Daoy (cell line): ENCODE measurements around the gene PNPLA6. TPM values are rescaled to one million over a fixed set of nuclear protein-coding genes. Genes with fewer than 3 reads are reported as not detected.
"Not testable (repeated sequence)": the region's sequence is repeated elsewhere in the genome, so short reads cannot be mapped to it uniquely, and the experiment has no call there.

Experiments
- DNase-seq: peaks from one replicate; pipeline ENCODE4 v3.0.0-alpha.2; 2015; ENCODE audit warnings: low read depth
- total RNA-seq: library from RNA; depleted of rRNA; stranded (reverse); fragments of >200 nt; shearing (Covaris generic); gene quantifications from 2 replicates; pipeline ENCODE4 v1.2.3, GENCODE V29; 2014

Gene PNPLA6
- total RNA-seq, 1 experiment from 2014 or later = 40.5 TPM

DNA sequence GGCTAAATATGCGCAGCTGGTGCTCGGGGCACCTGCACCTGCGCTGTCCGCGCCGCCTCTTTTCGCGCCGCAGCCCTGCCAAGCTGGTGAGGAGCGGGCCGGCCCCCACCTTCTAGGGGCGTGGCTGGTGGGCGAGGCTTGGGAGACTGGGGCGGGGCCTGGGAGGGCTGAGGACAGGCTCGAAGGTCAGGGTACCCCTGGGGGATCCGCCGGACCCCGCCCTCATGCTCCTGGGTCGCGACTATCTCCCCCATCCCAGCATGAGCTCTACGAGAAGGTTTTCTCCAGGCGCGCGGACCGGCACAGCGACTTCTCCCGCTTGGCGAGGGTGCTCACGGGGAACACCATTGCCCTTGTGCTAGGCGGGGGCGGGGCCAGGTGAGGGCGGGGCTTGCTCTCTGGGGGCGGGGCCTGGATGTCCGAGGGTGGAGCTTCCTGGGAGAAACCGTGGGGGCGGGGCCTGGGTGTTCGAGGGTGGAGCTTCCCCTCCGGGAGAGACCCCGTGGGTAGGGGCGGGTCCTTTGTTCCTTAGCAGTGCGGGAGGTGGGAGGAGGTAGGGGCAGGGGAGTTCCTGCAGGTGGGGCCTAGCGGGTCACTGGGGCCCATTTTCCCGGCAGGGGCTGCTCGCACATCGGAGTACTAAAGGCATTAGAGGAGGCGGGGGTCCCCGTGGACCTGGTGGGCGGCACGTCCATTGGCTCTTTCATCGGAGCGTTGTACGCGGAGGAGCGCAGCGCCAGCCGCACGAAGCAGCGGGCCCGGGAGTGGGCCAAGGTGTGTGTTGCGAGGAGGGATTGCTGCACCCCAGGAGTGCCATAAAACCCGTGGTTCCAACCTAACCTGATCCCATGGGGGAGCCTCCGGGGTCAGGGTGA, 19.7 kb downstream of the PNPLA6 start:
- no peak for DNase-seq

DNA sequence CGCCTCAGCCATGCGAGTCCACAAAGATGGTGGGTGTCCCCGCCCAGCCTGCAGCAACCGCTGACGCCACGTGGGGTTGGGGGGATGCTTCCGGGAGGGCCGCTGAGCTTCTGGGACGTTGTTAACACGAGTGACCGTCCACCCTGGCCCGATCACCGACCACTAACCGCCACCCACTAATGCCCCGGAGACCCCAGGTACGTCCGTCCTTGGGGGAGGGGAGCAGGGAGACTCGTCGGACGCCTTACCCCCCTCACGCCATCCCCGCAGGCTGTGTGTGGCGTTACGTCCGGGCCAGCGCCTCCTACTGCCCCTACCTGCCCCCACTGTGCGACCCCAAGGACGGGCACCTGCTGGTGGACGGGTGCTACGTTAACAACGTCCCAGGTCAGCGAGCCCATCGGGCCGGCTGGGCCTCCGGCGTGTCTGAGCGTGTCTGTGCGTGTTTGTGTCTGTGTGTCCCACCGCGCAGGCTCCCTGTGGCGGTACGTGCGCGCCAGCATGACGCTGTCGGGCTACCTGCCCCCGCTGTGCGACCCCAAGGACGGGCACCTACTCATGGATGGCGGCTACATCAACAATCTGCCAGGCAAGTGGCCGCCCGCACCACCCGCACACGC, 21.3 kb downstream of the PNPLA6 start:
- DNase-seq = no peak

DNA sequence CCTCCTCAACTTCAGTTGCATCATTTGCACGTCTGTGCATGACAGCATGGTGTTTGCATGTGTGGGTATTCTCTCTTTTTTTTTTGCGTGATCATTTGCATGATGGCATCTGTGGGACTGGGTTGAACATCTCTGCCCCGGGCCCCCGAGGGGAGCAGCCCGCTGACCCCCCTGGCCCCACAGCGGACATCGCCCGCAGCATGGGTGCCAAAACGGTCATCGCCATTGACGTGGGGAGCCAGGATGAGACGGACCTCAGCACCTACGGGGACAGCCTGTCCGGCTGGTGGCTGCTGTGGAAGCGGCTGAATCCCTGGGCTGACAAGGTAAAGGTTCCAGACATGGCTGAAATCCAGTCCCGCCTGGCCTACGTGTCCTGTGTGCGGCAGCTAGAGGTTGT, 23.1 kb downstream of the PNPLA6 start:
- DNase-seq = no peak

DNA sequence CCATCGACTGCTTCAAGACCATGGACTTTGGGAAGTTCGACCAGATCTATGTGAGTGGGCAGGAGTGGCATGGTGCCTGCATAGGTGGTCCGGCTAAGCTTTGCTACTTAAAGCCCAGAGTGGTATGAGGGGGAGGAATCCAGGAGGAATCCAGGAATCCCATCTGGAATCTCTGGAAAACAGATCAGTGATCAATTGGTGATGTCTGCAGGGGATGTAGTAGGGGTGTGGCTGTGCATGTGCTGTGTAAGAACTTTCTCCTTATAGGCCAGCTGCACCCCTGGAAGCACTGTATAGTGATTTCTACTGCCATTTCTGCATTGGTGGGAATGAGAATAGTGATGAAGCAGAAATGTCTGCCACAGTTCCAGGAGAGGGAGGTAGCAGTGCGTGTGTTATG, 23.6 kb downstream of the PNPLA6 start:
- DNase-seq = no peak

DNA sequence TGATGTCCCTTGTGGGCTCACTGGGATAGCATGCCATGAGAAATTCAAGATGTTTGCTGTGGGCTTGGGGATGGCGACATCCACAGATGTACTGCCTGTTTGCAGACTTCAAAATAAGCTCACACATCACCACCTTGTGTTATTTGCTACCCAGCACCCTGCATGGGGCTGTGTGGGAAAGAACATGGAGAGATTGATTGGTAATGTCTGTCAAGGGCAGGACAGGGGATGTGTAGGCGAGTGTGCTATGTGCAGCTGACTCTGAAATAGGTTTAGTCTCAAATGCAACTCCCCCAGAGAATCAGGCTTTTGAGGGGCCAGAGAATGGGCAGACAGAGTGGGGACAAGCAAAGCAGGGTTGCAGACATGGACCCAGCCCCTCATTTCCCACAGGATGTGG, 24.7 kb downstream of the PNPLA6 start:
- DNase-seq = no peak

DNA sequence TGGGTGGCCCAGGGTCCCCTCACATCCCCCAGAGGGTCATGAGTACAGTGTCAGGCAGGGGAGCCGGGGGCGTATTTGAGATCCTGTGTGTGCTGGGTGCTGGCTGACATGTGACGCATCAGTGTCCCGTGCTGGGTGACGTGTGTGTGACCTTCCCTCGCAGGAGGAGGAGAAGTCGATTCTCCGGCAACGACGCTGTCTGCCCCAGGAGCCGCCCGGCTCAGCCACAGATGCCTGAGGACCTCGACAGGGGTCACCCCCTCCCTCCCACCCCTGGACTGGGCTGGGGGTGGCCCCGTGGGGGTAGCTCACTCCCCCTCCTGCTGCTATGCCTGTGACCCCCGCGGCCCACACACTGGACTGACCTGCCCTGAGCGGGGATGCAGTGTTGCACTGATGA, 25.8 kb downstream of the PNPLA6 start:
- no peak for DNase-seq

DNA sequence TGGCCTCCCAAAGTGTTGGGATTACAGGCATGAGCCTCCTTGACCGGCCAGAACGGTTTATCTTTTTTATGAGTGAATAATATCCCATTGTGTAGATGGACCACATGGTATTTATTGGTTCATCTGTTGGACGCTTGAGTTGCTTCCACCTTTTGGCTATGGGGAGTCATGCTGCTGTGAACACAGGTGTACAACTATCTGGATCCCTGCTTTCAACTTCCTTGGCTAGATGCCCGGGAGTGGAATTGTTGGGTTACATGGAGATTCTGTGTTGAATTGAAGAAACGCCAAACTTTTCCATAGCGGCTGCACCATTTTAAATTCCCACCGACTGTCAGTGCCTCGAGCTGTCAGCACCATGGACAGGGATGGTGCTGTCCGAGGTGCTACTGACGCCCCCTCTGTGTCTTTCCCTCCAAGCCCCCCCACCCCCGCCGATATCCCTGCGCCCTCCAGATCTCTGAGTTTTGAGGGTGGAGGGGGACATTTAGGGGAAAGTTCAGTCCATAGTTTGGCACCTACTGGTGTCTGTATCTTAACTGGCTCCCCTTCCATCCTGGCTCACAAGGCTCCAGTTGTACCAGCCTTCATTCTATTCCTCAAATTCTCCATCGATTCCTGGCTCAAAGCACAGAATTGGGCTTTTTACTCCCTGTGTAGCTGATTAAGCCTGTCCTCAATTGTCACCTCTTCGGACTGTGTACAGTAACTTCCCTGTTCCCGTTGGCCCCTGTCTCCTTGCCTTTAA, 27.3 kb downstream of the PNPLA6 start:
- DNase-seq = no peak

DNA sequence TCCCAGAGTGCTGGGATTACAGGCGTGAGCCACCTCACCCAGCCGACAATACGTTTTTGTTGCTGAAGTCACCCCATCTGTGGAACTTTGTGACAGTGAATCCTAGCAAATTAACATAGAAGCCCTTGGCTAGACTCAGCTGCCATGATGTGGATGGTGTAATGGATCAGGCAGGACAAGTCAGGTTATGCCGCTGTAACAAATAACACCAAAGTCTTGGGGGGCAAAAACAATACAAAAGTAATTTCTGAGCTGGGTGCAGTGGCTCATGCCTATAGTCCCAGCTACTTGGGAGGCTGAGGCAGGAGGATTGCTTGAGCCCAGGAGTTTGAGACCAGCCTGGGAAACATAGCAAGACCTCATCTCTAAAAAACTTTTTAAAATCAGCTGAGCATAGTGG, 29.3 kb downstream of the PNPLA6 start:
- no peak for DNase-seq

DNA sequence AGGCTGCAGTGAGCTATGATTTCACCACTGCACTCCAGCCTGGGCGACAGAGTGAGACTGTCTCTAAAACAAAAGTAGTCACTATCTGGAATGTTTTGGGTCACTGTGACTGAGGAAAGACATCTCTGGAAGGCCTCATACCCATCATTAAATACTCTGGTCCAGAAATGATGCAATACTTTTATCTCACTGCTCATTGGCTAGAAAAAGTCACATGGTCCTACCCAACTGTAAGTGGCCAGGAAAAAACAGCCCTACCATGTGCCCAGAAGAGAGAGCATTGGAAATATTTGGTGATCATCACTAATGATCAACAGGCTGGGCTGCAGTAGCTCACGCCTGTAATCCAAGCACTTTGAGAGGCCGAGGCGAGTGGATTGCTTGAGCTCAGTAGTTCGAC, 29.8 kb downstream of the PNPLA6 start:
- DNase-seq = no peak

DNA sequence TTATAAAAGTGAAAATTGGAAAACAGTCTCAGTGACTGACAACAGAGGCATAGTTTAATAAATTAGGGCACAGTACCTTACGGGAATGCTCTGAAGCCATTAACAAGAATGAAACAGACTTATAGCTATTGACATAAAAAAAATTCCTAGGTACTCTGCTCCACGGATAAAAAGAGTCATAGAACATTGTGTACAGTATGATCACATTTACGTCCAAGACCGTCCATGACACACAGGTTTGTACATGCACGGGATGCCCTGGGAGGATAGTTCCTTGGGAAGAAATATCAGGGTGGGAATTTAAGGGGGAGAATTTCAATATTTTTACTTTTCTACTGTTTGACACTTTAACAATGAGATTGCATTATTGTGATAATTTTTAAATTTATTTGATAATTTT, 35.2 kb downstream of the PNPLA6 start:
- DNase-seq = no peak

DNA sequence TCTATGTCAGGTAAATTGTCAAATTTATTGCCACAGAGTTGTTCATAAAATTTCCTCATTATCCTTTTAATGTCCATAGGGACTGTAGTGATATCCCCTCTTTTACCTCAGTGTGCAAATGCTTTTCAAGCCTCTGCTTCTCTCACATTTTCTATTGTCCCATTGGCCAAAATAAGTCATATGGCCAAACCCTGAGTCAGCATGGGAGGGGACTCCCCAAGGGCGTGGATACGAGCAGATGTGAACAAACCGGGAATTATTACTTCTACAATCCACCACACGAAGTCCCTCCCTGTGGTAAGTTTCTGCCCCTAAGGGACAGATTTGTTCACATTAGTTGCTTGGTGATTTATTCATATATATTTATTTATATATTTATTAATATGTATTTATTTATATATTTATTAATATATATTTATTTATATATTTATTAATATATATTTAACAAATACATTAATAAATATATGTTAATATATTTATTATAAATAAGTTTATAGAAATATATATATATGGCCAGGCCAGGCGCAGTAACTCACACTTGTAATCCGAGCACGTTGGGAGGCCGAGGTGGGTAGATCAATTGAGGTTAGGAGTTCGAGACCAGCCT, 40.0 kb downstream of the PNPLA6 start:
- DNase-seq = peak; percentile 55

DNA sequence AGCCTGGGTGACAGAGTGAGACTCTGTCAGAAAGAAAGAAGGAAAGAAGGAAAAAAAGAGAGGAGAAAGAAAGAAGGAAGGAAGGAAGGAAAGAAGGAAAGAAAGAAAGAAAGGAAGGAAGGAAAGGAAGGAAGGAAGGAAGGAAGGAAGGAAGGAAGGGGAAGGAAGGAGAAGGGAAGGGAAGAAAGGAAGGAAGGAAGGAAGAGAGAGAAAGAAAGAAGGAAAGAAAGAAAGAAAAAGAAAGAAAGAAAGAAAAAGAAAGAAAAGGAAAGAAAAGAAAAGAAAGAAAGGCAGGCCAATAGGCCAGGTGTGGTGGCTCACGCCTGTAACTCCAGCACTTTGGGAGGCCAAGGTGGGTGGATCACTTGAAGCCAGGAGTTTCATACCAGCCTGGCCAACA, 41.9 kb downstream of the PNPLA6 start:
- not testable (repeated sequence) for DNase-seq

DNA sequence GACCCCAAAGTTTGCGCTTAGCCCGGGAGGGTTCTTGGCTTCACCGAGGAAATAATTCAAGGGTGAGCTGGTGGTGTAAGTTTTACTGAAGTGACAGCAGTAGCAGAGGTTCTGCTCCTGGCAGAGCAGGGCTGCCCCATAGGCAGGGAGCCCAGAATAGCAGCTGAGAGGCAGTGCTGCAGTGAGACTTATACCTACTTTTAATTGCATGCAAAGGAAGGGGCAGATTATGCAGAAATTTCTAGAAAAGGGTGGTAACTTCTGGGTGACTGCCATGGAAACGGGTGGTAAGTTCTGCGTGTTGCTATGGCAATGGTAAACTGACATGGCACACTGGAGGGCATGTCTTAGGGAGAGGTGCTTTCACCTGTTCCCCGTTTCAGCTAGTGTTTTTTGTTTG, 42.6 kb downstream of the PNPLA6 start:
- no peak for DNase-seq

DNA sequence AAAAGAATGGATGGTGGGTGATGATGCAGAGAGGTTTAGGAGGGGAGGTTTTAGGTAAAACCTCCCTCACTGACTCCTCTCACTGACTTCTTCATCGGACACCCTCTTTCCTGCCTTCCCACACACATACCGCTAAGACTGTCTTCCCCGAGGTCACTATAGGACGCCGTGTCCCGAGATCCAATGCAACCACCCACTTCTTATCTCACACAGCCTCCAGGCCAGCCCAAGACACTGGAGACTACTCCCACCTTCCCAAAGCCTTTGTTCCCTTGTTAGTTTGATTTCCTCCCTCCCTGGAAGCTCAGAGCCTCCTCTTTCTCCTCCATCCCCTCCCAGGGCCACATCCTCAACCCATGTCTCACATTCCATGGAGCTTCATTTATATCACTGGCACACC, 43.7 kb downstream of the PNPLA6 start:
- DNase-seq = no peak

DNA sequence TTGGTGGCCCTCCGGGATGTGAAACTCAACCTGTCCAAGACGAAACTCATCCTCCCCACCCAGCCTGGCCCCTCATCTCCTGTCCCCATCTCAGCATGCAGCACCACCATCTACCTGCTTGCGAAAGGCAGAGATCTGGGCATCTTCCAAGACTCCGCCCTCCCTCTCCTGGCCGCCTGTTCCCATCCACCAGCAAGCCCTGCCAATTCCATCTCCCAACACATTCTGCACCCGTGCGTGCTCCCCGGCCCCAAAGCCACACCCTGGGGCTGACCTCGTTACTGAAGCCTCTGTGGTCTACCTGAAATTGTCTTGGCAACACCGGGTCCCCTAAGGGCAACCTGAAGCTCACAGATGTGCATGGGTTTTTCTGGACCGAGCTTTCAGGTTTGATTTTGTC, 46.9 kb downstream of the PNPLA6 start:
- DNase-seq = no peak

DNA sequence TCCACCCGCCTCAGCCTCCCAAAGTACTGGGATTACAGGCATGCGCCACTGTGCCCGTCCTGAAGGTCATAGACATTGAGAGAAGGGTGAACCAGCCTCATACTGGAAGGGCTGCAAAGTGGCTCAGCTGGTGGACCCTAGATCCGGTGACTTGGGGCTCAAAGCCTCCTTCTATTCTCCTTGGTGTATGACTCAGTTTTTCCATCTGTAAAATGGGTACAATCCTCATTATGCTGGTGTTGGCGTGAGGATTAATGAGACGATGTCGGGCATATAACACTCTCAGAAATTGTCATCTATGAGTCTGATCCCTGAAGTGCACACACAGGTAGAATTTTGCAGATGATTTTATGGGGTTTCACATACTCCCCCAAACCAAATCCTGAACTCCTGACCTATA, 54.3 kb downstream of the PNPLA6 start:
- no peak for DNase-seq

DNA sequence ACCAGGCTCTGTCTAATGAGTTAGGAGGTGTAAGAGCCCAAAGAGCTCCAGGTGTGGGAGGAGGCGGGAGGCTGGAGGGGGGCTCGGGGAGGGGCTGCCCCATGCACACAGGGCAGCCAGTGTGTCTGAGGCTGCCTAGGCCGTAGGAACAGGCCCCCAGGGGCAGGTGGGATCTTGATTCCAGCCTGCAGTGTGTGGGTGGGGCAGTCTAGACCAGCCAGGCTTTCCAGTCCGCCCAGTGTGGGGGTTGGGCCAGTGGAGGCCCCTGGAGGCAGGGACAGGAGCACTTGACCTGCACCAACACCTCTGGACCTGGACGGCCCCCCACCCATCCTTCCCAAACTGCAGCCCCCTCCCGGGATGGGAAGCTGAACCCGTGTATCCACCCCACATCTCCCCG, 54.7 kb downstream of the PNPLA6 start:
- no peak for DNase-seq

DNA sequence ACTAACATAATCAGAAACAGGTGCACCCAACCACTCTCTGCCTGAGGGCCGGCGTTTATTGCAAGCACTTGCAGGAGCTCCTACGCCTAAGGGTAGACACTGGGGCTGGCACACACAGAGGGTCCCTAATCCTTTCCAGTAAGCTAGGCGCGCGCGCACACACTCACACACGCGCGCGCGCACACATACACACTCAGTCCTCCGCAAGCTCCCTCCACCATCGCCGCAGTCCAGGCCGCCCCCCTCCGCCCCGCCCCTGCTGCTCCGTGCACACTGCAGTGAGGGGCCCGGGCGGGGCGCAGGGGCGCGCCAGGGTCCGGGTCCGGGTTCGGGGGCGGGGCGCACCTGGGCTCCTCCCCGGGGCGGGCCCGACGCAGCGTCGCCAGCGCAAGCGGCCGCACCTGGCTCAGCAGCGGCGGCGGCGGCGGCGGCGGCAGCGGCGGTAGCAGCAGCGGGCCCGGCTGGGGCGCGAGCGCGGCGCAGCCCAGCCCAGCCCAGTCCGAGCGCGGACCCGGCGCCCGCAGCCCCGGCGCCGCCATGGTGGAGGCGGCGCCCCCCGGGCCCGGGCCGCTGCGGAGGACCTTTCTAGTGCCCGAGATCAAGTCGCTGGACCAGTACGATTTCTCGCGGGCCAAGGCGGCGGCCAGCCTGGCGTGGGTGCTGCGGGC, 60.1 kb downstream of the PNPLA6 start, which contains the start of gene CAMSAP3:
CAMSAP3 (plus strand) TSS at position 398 of the 668 bp plus-strand sequence; CDS start at position 538, 140 bp downstream.
- DNase-seq = peak; percentile 64

DNA sequence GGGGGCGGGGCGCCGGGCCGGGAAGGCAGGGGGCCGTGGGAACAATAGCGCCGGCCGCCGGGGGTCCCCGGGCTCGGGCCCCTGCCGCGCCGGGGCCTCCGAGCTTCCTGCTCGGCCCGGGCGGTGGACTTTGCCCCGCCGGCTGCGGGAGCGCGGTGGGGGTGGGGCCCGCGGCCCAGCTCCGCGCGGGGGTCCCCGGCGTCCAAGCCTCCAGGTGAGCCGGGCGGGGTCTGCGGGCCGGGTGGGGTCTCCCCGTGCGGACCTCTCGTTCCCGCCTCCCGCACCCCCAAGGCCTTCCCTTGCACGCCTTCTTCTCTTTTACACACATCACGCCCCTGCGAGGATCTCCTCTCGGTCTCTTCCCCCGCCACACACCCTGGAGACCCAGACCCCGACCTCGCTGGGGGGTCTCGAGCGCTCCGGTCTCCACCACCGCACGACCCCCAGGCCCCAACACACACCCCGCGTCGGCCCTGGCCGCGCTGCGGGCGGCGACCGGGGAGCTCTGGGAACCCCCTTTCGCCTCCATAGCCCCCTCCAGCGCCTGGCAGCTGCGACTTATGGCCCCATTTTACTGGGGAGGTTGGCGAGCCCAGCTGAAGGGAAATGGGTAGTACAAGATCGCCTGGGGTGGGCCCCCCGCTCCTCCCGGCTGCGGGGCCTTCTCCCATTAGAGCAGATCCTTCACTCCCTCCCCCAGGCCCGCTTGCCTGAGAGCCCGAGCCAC, 60.9 kb downstream of the PNPLA6 start:
- DNase-seq = no peak

DNA sequence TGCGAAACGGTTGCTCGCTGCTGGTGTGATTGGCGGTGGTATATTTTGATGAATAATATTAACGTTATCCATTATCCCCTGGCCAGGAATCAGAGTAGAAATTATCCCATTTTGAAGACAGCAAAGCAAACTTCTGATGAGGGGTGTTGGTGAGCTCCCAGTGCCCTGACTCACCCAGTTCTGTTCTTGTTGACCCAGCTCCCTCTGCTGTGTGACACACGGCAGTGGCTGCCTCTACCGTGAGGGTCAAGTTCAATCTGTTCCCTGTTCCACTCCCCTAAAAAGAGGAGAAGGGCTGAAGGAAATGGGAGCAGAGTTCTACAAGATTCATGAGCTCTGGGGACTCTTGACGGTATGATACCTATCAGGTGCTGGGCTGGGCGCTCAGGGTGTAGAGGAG, 62.2 kb downstream of the PNPLA6 start:
- peak; percentile 48 for DNase-seq

DNA sequence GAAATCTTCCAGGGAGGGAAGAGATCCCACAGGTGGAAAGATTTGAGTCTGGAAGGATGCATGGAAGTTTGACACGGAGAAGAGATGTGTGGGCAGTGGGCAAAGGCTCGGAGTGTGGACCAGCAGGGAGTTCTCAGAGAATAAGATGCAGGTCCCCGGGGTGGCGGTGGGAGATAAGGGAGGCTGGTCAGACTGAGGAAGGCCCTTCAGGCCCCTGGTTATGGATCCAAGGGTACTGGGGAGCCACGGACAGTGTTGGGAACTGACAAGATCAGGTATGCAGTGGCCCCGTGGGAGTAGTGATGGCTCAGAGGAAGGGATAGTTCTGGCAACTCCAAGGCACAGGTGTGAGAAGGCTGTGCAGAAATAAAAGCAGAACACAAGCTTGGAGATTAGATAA, 62.7 kb downstream of the PNPLA6 start:
- DNase-seq = no peak
